SIG-M5 treated with dmso at 0.1 percent for 504 hours (cell line): ENCODE results near the gene NTN4.
A peak's percentile ranks its signal among the peaks of the same experiment; 100 is the strongest.
"Not testable (repeated sequence)": the region's sequence is repeated elsewhere in the genome, so short reads cannot be mapped to it uniquely, and the experiment has no call there.

Experiments
- DNase-seq: peaks from one replicate; lab custom pipeline; 2025; ENCODE audit not compliant: unreplicated experiment; lab: John Stamatoyannopoulos, UW

The NTN4 gene

DNA sequence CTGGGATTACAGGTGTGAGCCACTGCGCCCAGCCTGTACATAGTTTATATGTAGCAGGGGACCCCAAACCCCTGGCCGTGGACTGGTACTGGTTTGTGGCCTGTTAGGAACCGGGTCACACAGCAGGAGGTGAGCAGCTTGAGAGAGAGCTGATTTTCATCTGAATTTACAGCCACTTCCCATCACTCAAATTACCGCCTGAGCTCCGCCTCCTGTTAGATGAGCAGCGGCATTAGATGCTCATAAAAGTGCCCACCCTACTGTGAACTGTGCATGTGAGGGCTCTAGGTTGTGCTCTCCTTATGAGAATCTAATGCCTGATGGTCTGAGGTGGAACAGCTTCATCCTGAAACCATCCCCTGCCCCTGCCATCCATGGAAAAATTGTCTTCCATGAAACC lies 119.3 kb downstream of the NTN4 start:
- DNase-seq = no peak

DNA sequence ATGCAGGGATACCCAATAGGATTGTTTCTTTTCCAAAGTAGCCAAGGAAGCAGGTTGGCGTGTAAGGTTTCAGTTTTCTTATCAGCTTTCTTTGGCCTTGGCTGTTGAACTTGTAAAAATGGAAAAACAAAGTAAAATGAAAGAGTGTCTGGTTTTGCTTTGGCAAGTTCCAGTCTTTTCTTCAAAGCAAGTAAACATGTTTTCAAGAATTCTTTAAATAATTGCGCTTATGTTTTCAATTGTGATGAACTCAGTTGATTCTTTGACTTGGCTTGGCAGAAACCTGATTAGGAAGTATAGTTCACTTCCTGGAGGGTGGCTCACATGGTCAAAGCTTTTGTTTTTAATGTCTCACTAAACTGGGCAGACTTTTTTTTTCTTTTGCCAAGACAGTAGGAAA lies 127.0 kb downstream of the NTN4 start:
- DNase-seq = no peak

GRCh38 chr12:95661360-95661759 lies 129.2 kb downstream of the NTN4 start:
- no peak for DNase-seq

DNA sequence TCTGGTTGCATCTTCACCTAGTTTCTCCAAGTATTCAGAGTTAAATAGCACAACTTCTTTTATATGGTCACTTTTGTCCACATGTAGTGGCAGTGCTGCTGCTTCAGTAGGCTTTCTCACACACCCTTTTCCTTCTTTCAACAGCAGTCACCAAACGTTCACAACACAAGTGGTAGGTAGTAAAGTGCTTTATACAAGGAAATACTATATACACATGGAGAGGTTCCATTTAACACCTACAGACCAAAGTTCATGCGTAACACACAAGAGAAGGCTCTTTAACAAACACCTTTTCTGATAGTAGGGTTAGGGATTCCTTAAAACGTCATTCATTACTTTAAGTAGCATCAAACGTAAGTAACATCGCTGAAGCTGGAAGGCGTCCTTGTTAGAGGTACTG lies 132.2 kb downstream of the NTN4 start:
- DNase-seq = no peak

DNA sequence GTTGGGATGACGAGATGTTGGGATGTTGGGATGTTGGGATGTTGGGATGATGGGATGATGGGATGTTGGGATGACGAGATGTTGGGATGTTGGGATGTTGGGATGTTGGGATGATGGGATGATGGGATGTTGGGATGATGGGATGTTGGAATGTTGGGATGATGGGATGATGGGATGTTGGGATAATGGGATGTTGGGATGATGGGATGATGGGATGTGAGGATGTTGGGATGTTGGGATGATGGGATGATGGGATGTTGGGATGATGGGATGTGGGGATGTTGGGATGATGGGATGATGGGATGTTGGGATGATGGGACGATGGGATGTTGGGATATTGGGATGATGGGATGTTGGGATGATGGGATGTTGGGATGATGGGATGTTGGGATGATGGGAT lies 135.9 kb downstream of the NTN4 start:
- DNase-seq = not testable (repeated sequence)

DNA sequence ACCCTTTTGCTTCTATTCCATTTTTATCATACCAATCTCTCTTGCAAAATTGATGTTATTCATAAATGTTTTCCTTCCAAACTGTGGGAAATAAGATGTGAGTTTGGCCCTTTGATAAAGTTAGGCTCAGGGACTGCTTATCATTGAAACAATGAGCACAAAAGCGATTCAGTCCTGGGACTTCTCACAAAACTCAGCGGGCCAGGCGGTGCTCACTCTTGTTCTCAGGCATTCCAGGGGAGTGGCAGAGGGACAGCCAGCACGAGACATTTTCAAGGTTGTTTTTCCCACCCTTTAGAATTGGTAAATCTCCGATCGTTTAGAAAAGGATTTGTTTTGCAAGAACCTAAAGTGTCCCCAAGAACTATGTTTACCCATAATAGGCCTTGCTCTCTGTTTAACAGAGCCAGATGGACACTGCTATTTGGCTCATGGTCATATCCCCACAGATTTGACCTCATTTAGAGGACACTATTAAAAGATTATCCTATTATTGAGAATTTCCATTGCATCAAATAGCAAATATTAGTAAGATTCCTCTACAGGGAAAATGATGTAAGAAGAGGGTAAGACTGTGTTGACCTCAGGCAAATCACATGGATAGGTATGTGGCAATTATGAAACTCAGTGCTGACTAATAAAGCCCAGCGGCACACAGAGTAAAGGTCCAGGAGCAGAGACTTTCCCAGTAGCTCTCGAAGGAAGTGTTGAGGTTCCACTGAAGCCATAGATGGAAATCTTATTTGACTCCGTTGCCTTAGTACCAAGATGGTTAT lies 136.6 kb downstream of the NTN4 start:
- DNase-seq = peak; percentile 64

GRCh38 chr12:95651681-95652080 lies 138.9 kb downstream of the NTN4 start:
- DNase-seq = no peak

DNA sequence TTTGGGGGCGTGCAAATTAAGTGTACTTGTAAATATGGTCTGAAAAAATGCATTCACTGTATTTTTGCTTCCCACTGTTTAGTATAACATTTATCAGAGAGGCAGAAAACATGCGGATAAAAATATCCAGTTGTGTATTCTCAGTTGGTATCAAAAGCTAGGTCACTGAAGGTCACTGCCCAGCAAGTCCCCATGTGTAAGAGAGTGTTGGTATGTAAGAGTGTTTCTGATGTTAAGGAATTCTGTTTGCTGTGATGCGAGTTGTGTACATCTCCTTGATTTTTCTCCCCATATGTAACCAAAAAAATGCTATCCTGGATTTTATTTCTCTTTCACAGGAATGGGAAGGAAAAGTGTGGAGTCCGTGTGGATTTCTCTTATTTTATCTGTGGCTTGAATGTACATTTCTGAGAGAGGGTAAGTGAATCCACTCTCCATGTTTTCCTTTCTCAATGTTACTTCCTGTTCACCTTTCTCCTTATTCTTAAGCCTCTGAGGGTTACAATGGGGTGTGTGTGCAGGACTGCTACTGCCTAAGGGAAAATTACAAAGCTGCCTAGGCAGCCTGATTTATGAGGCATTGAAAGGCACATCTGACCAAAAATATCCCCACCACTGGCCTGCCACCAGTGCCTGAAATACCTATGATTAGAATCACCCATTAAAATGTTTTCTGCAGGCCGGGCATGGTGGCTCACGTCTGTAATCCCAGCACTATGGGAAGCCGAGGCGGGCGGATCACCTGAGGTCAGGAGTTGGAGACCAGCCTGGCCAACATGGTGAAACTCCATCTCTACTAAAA lies 141.4 kb downstream of the NTN4 start:
- DNase-seq = peak; percentile 52

DNA sequence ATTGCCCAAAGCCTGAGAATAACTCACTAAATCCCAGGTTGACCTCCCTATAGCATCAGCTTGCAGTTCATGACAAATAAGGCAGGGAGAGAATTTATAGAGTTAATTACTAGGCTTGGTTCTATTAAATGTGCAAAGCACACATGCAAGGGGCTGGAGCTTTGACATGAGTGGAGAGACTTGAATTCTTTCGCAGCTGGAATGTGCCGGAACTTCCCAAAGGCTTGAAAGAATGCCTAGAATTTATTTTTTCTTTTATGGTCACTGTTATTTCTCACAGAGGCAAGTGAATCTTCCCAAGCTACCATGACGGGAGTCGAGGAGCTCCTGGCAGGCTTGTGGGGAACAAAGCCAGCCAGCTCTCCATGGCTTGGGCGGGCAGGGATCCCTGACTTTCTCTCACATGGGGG lies 143.8 kb downstream of the NTN4 start:
- DNase-seq = no peak

GRCh38 chr12:95643256-95643655 lies 147.3 kb downstream of the NTN4 start:
- DNase-seq = no peak

- no peak for DNase-seq
Measured at GRCh38 chr12:95642583-95642982, 148.0 kb downstream of the NTN4 start.

DNA sequence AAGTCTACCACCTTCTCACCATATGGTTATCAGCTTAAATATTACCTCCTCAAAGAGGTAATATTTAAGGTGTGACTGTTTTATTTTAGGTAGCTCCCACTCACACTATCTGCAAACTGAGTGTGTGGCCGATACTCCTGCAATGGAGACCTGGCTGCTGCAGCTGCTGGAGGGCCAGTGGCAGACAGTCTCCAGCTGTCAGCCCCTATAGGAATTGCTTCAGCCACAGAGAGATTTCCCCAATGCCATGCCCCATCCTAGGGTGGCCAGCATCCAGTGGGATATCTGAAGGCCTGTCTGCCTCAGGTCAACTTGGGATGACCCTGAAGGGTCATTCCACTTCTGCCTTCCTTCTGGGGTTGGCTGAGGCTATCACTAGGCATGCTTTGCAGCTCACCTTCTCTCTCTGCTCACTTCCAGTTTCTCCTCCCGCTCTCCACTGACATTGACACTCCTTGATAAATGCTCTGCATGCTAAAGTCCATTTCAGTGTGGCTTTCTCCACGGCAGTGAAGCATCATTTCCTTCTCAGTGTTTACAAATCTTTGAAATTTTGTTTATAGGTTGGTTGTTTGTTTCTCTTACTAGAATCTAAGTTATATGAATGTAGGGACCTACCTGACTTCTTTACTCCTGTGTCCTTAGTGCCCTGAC lies 149.1 kb downstream of the NTN4 start:
- no peak for DNase-seq

- DNase-seq = no peak
Measured at GRCh38 chr12:95640516-95640915, 150.0 kb downstream of the NTN4 start.

DNA sequence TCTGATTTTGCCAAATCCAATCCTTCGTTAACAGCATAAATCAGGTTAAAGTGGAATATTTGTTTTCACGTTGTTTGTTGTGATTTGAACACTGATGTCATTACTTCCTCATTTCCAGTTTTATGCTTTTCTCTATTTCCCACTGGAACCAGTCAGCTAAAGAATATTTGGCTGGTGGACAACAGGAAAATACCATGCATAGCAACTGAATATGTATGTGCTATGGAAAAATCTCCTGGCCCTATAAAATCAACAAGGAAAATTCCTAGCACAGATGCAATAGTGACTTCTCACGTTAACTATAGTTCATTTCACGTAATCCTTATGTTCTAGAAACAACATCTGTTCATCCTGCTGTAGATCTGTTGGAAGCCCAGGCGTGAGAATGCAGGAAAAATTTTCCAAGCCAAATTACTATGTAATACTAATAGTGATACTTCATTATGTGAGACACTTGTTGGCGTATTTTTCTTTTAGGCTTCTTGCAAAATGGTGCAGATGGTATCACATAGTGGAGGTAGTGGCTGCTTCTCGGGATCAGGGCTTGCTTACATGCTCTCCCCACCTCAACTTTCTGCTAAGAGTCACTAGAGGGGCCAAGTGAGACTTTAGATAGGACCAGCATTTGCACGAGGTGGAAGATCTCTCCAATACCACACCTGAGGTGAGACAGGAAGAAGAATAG lies 153.0 kb downstream of the NTN4 start:
- no peak for DNase-seq

DNA sequence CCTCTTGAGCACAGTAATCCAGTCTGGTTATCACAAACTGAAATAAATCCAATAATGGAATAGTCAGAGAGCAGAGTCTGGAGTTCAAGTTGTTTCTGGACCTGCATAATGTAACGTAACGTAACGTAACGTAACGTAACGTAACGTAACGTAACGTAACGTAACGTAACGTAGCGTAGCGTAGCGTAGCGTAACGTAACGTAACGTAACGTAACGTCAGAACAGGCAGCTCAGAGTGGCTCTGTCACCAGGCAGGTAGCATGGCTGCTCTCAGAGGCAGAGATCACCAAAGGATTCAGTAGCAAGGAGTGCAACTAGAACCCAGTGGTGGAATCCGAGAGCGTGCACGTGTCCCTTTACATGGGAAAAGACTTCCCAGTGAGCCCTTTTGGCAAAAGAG lies 153.6 kb downstream of the NTN4 start:
- DNase-seq = no peak

- no peak for DNase-seq
Measured at GRCh38 chr12:95634622-95635621, 155.6 kb downstream of the NTN4 start.

DNA sequence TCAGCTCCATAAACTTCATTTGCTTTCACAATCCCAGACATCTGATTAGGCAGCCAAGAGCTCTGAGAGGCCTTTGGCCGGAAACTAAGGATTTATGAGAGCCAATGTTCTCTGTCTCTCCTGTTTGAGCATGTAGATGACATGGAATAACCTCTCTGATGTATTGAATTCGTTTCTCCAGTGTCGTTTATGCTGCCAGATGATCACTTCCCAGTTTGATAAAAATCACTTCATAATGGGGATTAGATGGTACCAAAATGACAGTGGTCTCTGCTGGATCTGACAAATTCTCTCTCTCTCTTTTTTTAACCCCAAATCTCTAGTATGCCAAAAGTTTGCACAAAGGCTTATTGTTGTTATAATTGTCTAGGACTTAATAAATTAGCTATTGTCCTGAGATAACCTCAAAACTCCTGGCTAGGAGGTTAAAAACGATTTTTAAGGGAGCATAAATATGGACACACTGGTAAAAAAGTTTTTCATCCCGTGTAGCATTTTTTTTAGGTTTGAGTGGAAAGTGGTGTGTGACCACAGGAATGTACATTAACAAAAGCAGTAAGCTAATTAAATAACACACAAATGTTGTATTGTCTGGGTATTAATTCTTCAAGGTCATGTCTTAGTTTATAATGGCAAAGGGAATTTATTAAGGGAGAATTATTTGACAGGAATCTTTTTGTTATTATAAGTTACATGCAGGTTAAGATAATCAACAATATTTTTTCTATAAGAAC lies 156.7 kb downstream of the NTN4 start:
- no peak for DNase-seq

GRCh38 chr12:95633049-95633731 lies 157.4 kb downstream of the NTN4 start:
- DNase-seq = peak; percentile 66

DNA sequence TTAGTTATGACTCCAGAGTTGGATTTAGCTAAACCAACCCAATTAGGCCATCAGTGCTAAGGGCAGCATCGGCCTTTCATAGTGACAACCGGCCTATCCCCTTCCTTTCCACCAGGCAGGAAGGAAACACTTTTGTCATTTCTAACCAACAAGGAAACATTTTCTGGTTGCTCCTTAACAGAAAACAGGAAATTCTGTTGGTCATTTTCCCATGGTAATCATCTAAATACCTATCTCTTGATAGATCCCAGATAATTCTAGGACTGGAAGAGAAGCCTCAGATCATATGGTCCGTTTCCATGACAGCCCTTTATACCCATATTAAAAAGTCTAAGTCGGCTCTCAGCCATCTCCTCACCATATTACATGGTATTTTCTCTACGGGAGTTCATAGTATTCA lies 160.1 kb downstream of the NTN4 start:
- DNase-seq = no peak
